LNCAP (cell line): ENCODE results near the gene ODAM.

ENCODE experiments used
- TF ChIP-seq, protein P1 (sequence below): fragments of 450-650 bp; IDR thresholded peaks from 2 replicates; pipeline ENCODE4 v1.5.1; 2017; ENCODE audit warnings: mild to moderate bottlenecking

The ODAM gene

DNA sequence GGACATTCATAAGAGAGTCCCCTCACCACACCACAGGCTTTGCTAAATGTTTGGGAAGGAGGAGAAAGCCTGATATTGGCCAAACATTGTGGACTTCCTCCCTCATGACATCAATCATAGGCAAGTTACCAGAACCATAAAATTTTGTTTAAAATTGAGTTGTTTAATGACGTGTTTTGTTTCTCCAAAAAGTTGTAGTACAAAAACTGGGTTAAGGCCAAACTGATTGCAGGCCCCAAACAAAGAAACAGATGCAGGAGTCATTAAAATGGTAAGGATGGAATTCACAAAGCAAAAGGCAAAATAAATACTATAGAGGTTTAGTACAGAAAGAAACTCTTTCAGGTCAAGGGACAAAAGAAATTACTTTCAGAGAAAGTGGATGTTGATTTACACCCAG is 3.9 kb upstream of the ODAM start:
- TF ChIP-seq, protein P1, sequence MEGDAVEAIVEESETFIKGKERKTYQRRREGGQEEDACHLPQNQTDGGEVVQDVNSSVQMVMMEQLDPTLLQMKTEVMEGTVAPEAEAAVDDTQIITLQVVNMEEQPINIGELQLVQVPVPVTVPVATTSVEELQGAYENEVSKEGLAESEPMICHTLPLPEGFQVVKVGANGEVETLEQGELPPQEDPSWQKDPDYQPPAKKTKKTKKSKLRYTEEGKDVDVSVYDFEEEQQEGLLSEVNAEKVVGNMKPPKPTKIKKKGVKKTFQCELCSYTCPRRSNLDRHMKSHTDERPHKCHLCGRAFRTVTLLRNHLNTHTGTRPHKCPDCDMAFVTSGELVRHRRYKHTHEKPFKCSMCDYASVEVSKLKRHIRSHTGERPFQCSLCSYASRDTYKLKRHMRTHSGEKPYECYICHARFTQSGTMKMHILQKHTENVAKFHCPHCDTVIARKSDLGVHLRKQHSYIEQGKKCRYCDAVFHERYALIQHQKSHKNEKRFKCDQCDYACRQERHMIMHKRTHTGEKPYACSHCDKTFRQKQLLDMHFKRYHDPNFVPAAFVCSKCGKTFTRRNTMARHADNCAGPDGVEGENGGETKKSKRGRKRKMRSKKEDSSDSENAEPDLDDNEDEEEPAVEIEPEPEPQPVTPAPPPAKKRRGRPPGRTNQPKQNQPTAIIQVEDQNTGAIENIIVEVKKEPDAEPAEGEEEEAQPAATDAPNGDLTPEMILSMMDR = no peak

DNA sequence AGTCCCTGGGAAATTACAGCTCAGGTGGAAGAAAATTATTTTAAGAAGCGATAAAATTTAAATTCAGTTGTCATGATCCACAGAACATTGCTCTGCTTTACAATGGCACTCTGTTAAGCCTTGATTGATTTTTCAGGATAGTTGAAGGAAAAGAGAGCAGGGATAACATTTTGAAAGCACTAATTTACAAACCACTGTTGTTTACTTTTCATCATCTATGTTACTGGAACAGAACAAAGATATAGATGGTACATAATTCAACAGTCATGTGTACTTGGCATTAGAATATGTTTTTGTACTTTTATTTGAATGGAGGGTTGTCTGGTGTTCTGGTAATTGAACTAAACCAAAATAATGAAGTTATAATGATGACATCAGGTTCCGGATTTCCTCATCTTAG is 2.6 kb upstream of the ODAM start:
- TF ChIP-seq, protein P1 = no peak

DNA sequence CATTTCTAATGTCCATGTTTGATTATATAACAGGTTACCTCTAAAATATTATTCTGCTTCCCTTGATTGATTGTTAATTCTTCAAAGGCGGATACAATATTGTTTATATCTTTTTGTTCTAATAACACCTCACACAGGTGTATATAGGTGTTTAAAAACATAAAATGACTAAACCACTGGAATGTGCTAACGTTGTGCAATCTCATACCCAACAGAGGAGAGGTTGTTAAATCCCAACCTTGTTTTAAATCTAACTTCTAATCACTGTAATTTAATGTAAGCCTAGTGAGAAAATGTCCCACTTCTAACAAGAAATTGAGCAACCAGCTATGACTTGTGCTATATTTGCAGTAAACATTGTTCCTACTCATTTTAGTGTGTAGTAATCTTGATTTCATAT is 1.3 kb downstream of the ODAM start:
- TF ChIP-seq, protein P1 = no peak

DNA sequence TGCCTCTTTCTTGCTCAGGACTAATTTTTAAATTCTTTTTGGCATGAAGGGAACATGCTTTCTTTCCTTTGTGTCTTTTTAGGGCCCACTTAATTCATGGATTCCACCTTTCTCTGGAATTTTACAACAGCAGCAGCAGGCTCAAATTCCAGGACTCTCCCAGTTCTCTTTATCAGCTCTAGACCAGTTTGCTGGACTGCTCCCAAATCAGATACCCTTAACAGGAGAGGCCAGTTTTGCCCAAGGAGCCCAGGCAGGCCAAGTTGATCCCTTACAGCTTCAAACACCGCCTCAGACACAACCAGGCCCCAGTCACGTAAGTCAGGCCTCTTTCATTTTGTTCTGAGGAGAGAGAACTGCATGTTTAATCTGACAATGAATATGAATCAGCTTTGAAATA is 2.3 kb downstream of the ODAM start:
- TF ChIP-seq, protein P1 = no peak

DNA sequence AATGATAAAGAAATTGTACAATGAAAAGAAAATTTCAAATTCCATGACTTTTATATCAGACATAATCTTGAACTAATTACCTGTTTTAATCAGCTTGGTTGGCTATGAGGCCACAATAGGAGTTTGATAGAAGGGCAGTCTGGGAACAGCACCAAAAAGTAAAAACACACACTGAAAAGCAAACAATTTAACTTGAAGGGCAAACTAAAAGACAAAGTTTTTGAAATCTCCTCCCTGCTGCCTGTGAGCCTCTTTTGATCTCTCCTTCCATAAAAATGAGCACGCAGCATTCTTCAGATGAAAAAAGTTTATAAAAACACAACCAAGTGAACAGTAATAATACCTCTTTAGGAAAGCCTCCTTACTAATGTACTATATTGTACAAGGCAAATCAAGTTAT is 8.1 kb downstream of the ODAM start:
- TF ChIP-seq, protein P1 = no peak

DNA sequence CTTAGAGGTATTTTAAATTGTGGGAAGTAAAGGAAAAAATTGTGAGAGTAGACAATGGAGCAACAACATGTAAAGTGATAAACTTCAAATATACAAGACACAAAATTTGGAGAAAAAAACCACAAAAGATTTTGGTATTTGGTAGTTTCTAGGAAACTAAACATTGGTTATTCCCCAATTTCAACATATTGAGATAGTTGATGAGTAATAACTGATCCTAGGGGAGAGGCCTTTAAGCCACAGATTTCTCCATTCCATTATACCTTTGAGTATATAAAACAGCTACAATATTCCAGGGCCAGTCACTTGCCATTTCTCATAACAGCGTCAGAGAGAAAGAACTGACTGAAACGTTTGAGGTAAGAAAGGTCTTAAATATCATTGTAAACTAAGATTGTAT is 30.3 kb downstream of the ODAM start, which contains the start of gene FDCSP:
FDCSP (plus strand) TSS at position 301 of the 400 bp plus-strand sequence. CDS start 5,071 bp downstream, outside the sequence.
- TF ChIP-seq, protein P1 = no peak

DNA sequence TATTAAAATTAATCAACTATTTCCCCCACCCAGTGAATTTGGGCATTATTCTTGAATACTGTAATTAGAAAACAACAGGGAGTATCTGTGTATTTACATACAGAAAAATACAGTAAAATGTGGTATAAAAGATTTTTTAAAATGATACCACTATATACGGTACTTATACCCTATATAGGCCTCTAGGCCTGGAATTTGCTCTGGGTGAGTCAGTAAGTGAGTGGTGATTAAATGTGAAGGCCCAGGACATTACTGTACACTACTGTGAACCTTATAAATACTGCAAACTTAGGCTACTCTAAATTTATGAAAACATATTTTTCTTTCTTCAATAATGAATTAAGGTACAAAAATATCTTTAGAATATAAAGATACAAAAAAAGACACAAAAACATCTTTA is 40.6 kb downstream of the ODAM start:
- TF ChIP-seq, protein P1 = no peak
